NCI-H2227 (cell line): ENCODE data around the gene SNX15.
"Not testable (repeated sequence)": the region's sequence is repeated elsewhere in the genome, so short reads cannot be mapped to it uniquely, and the experiment has no call there.

ENCODE experiments used
- DNase-seq: peaks from one replicate; lab custom pipeline; 2025; ENCODE audit not compliant: unreplicated experiment; lab: John Stamatoyannopoulos, UW

The SNX15 gene

DNA sequence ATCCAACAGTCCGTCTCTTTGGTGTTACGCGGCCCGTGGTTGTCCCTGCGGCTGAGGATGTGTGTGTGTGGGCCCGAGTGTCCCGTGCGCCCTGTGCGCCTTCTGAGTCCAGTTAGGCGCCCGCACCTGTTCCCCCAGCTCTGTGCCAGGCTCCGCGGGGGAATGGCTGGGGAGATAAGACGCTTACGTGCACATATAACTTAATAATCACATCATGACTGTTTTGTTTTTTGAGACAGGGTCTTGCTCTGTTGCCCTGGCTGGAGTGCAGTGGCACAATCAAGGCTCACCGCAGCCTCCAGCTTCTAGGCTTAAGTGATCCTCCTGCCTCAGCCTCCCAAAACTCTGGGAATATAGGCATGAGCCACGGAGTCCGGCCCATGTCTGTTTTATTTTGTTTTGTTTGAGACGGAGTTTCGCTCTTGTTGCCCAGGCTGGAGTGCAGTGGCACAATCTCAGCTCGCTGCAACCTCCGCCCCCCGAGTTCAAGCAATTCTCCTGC lies 12.5 kb upstream of the SNX15 start:
- no peak for DNase-seq

DNA sequence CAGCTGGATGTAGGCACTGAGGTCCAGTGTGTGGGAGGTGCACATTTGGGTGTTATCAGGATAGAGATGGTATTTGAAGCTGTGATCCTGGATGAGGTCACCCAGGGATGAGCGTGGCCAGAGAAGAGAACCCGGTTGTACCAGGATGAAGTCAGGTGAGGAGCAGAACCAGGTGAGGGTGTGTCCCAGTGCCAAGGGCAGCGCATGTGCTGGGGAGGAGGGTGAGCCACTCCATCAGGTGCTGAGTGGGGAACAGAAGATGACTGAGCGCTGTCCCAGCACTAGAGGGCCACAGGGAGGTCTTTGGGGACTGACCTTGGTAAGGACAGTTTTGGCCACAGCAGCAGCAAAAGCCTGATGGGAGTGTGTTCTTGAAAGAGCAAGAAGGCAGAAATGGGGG lies 10.5 kb upstream of the SNX15 start:
- no peak for DNase-seq

DNA sequence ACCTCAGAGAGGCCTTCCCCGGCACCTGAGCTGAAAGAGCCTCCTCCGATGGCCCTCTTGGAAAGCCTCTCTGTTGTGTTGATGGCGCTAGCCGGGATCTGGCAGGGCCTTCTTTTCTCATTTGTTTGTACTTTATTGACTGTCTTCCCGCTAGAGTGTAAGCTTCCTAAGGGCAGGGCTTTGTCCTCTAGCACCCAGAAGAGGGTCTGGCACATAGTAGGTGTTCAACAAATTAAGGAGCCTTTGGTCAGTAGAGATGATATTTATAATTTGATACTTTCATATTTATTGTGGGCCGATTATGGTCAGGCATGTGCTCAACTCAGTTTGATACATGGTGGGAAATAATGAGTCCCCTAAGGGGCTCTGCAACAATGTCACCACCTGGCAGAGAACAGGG lies 9.3 kb upstream of the SNX15 start:
- no peak for DNase-seq

DNA sequence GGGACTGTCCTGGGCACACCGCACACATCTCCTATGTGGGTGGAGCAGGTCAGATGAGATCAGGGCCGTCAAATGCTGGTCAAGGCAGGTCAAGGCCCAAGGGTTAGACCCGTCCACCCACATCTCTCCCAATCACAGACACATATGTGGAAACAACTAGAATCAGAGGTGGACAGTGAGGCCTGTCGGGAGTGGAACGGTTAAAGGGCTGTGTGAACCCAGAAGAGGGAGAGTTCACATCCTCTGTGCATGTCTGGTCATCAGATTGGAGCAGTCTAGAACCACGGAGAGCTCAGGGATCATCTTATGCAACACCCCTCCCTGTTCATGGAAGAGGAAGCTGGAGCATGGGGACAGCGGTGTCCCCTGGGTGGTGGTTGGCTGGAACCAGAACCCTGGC lies 7.4 kb upstream of the SNX15 start:
- no peak for DNase-seq

DNA sequence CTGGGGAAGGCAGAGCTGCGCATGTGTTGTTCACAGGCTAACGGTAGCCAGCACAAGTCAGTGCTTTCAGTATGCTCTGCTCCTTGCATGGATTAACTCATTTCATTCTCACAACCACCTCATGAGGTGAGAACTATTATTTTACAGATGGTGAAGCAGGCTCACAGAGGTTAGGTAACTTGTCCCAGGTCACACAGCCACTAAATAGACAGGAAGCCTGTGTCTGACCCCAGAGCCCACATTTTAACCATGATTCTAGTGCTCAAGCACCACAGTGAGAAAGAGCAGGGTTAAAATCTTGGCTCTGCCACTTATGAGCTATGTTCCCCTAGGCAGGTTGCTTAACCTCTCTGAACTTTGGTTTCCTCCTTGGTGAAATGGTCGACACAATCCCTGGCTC lies 6.2 kb upstream of the SNX15 start:
- no peak for DNase-seq

DNA sequence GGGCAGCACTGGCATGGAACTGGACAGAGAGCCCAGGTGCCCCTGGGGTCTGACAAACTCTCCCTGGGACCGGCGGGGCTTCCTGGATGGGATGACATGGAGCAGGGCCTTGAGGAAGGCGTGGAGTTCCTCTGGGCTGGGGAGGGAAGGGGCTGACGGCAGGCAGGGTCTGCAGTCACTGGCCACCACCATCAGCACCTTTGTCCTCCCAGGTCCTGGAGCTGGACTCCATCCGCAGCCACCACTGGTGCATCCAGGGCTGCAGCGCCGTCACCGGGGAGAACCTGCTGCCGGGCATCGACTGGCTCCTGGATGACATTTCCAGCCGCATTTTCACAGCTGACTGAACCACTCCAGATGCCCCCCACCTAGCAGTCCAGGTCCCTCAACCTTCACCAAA lies 5.7 kb upstream of the SNX15 start:
- DNase-seq = no peak

DNA sequence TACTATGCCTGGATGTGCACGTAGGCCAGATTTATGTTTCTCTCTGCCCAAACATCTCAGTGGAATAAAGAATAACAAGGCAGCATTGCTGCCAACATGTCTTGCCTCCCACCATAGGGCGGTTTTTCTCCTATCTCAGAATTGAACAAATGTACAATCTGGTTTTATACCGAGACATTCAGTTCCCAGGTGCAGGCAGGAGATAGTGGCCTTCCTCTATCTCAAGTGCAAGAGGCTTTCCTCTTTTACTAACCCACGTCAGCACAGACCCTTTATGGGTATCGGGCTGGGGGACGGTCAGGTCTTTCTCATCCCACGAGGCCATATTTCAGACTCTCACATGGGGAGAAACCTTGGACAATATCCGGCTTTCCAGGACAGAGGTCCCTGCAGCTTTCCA lies 3.7 kb upstream of the SNX15 start:
- not testable (repeated sequence) for DNase-seq

DNA sequence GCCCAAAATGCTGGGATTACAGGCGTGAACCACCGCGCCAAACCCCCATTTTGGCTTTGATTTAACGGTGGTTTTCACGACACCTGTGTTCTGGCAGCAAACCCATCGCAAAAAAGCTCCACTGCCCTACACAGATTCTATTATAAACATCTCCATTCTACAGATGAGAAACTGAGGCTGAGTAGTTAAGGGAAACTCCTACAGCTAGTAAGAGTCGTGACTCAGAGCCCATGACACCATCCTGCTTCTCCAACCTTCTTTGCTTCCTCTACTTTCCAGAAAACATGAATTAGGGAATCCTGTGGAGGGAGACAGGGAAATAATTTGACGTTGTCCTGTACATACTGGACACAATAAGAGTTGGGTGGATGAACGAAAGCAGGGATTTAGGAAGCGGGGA lies 429 bp upstream of the SNX15 start:
- DNase-seq = no peak

DNA sequence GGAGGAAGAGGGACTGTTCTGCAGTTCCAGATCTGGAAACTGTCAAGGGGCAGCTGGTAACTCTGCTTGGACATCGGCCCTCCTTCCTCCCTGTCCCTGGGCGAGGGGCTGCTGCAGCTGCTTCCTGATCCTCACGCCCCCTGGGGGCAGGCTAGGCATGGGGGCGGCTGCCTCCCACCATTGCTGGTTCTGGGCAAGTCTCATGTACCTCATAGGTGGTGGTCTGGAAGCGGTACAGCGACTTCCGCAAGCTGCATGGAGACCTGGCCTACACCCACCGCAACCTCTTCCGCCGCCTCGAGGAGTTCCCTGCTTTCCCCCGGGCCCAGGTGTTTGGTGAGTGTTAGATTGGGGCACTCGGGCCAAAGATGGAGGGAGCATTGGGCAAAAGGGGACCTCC lies 5.0 kb downstream of the SNX15 start:
- no peak for DNase-seq

DNA sequence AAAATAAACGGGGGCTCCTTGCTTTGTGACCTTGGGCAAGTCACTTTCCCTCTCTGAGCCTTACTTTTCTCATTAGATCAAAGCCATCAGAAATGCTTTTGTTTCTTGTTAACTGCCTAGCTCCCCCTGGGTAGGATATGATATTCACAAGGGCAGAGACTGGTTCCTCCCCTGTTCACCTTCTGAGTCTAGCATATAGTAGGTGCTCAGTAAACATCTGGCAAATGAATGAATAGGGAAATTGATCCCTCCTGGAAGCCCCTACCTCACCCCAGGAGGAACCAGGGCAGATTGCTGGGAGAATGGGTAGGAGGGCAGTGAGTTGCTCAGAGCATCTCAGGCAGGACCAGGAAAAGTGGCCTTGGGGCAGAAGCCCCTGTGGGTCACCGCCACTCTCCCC lies 7.2 kb downstream of the SNX15 start:
- no peak for DNase-seq

DNA sequence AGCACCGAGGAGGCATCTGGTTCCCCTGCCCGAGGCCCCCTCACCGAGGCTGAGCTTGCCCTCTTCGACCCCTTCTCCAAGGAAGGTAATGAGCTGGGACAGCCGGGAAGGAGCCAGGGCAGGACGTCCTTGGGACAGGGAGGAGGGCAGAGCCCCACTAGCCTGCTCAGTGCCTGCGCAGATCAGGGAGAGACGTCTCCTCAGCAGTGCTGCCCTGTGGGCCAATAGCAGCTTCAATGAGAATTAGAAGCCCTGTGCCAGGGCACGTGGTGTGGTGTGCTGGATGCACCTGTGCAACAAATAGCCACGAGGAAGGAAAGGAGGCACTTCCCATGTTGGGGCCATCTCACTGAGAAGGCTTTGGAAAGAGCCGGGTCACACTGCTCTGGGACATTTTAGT lies 8.3 kb downstream of the SNX15 start:
- DNase-seq = no peak

DNA sequence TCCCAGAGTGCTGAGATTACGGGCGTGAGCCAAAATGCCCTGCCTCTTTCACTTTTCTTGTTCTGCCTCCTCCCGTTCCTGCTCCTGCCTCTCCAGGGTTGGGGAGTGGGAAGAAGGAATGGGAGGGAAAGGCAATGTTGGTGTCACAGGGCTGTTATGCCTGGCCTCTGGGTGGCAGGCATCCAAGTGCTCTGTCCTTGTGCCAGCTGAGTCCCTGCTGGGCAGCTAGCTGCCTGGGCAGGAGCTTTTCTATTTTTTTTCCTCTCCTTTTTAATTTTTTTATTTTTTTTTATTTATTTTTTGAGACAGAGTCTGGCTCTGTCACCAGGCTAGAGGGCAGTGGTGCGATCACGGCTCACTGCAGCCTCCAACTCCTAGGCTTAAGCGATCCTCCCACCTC lies 9.7 kb downstream of the SNX15 start:
- DNase-seq = no peak

DNA sequence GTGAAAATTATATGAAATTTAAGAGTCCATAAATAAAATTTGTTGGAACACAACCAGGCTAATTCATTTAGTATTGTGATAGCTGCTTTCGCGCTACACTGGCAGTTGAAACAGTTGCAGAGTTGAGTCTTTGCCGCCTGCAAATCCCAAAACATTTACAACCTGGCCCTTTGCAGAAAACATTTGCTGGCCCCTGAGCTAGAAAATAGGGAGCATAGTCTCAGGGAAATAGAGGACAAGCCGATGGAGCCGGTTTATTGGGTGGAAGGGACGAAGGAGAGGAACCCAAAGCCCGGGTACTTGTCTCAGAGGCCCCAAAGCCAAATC lies 13.2 kb downstream of the SNX15 start:
- DNase-seq = no peak

DNA sequence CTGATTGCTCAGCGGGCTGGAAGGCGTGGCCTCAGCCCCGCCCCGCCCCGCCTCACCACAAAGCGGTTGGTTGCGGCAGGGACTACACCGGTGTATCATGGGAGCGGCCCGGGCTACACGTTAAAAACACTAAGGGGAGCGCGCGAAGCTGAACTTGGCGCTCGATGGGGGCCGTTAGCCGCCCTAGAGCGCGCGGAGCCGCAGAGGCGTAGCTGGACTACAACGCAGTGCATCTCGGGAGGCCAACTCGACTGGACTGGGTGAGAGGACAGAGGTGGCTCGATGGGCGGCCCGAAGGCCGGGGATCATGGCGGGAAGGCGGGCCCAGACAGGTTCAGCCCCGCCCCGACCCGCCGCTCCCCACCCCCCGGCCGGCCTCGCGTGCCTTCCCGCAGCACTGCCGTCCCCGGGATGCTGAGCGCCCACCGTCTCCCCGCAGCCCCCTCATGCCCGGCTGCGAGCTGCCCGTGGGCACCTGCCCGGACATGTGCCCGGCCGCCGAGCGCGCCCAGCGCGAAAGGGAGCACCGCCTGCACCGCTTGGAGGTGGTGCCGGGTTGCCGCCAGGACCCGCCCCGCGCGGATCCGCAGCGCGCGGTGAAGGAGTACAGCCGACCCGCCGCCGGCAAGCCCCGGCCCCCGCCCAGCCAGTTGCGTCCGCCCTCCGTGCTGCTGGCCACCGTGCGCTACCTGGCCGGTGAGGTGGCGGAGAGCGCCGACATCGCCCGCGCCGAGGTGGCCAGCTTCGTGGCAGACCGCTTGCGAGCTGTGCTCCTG lies 13.8 kb downstream of the SNX15 start, which contains the start of gene SAC3D1:
SAC3D1 (plus strand) TSS at position 364 of the 776 bp plus-strand sequence; CDS start at position 447, 83 bp downstream.
- DNase-seq = peak; percentile 98

DNA sequence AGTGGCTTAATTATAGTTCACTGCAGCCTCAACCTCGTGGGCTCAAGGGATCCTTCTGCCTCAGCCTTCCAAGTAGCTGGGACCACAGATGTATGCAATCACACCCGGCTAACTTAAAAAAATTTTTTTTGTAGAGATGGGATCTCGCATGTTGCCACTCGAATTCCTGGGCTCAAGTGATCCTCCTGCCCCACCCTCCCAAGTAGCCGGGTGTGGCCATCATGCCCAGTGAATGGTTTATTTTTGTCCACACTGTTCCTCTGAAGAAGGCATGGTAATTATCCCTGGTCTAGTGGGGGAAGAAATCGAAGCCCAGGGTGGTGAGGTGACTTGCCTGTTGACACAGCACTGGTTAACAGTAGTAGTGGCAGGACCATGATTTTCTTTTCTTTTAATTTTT lies 15.7 kb downstream of the SNX15 start:
- DNase-seq = no peak

DNA sequence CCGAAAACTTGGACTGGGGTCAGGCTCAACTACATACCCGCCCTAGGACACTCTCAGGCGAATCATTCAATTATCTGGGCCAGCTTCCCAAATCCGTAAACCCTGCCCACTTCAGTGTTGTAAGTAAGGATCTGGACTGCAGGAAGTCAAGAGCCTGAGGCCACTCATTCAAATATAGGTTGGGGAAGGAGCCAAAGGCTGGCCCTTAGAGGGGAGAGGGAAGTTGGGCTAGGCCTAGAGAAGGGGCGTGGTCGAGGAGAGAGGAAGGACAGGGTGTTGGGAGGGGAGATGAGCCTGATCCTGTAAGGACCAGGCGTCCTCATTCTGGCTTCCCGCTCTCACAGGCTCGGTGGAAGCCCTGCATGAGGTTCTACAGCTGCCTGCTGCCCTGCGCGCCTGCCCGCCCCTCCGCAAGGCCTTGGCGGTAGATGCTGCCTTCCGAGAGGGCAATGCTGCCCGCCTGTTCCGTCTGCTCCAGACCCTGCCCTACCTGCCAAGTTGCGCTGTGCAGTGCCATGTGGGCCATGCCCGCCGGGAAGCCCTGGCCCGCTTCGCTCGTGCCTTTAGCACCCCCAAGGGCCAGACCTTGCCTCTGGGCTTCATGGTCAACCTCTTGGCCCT lies 16.8 kb downstream of the SNX15 start:
- no peak for DNase-seq

DNA sequence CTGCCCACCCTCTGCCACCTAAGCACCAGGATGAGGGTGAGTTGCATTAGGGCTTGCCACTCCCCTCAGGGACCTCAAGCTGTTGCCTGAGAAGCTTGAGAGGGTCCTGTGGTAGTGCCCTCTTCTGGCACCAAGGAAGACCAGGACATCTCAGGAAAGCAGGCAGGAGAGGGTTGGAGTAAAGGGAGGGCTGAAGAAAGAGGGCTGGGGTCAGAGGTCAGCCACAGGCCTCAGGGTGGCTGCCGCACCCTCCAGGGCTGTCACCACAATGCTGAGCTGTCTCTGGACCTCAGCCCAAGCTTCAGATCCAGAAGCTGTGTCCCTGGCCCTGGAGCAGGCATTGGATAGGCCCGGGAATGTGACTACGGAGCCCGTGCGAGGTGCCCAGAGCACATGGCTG lies 17.8 kb downstream of the SNX15 start:
- DNase-seq = no peak

DNA sequence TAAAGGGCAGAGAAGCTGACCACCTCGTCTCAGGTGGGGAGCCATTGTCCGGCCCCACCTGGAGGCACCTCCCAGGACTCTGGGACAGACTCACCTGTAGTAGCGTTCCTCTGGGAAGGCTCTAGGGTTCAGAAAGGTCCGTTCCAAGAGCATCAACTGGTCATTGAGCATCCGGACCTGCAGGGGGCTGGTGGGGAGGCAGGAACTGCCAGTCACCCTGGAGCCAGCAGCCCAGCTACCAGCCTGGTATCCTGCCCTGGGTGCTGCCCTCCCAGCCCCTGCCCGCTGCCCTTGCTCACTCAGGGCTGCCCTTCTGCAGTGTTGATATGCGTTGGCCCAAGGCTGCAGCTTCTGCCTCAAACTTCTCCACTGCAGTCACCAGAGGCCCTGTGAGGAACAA lies 18.5 kb downstream of the SNX15 start:
- no peak for DNase-seq

DNA sequence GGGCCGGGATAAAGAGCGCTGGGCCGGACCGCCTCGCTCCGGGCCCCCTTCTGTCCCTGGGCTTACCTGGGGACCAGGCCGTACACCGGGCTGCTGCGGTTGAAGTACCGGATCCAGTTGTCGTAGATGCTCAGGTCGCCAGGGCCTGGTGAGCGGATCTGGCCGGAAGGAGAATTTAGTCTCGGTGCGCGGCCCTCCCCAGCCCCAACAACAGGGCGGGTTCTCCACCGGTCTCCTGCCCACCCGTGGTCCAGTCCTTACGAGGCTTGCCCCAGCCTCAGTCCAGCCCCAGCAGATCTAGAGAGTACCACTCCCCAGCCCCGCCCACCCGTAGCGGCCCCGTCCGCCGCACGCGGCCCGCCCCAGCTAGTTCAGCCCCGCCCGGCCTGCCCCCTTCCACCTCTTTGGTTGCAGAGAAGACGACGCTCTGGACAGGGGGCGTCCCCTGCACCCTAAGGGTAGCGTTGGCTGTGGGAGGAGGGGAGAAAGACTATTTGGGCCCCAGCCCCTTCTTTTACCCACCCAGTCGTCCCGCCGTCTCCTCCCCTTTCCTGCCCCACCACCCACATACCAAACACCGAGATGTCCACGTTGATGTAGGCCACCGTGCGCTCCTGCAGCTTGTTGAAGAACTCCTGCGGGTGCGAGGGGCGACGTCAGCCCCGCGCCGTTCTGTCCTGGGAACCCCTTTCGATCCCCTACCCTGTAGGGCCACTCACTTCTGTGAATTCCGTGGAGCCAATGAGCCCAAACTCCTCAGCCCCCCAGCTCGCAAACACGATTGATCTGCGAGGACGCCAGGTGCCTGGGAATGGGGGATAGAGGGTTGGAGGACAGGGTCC lies 20.6 kb downstream of the SNX15 start:
- no peak for DNase-seq

DNA sequence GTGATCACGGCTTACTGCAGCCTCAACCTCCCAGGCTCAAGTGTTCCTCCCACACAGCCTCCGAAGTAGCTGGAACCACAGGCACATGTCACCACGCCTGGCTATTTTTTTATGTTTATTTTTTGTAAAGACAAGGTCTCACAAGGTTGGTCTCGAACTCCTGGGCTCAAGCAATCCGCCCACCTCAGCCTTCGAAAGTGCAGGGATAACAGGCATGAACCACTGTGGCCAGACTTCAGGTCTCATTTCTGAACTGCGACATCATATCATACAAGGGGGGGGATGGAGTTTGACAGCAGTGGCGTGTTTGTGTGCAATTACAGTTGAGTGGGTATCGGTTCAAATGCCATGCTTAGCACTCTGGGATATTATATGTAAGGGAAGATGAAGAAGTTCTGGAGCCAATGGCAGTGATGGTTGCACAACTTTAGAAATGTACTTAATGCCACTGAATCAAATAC lies 24.2 kb downstream of the SNX15 start:
- DNase-seq = no peak

DNA sequence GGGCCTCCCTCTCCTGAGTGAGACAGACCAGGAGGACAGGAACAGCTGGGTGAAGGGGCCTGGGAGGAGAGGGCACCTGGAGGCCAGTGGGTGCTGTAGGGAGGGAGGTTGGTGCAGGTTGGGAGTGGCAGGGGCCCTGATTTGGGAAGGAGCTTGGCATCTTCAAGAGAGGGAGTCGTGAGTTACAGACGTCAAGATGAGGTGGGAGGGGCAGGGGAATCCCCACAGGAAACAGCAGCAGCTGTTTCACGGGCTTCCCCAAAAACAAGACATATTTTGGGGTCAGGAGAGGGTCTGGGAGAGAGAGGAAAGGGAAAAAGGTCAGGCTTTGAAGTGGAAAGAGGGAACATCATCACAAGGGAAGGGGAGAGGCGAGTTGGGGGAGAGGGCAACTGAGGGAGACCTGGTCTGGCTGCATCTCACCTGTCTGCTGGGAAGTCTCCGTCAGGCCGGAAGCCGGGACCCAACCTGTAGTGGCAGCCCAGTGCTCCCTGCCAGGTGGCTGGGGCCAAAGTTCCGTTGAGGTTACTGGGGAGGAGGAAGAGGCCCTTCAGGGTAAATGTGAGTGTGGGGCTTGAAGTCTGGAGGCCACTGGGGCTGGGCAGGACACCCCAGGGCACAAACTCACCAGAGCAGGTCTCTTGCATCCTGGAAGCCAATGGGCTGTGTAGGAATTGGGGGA lies 26.7 kb downstream of the SNX15 start:
- DNase-seq = no peak
